ENCODE measurements around the gene APLP2.

The APLP2 gene

GRCh38 chr11:130074736-130075135, 5.0 kb downstream of the APLP2 start:
- H3K4me3 ChIP-seq (ENCODE audit: low read depth, low read length): no peak overlapping the region
- no peak for TF ChIP-seq CTCF (IDR thresholded peaks at IDR 0.05; ENCODE audit: control insufficient read depth, extremely low read depth, insufficient read depth)
- DNase-seq (ENCODE audit: low read depth): no peak

- TF ChIP-seq CTCF (IDR thresholded peaks at IDR 0.05; ENCODE audit: control insufficient read depth, extremely low read depth, insufficient read depth): no peak
- no peak overlapping the region for H3K4me3 ChIP-seq (ENCODE audit: low read depth, low read length)
- DNase-seq (ENCODE audit: low read depth): no peak
Observed at GRCh38 chr11:130076778-130077481, 7.2 kb downstream of the APLP2 start.

- DNase-seq (ENCODE audit: low read depth): no peak
- H3K4me3 ChIP-seq (ENCODE audit: low read depth, low read length): no peak overlapping the region
- no peak for TF ChIP-seq CTCF (IDR thresholded peaks at IDR 0.05; ENCODE audit: control insufficient read depth, extremely low read depth, insufficient read depth)
Observed at GRCh38 chr11:130077671-130078070, 8.0 kb downstream of the APLP2 start.

GRCh38 chr11:130078080-130078479, 8.4 kb downstream of the APLP2 start:
- no peak for TF ChIP-seq CTCF (IDR thresholded peaks at IDR 0.05; ENCODE audit: control insufficient read depth, extremely low read depth, insufficient read depth)
- H3K4me3 ChIP-seq (ENCODE audit: low read depth, low read length): no peak overlapping the region
- DNase-seq (ENCODE audit: low read depth): no peak

- TF ChIP-seq CTCF (IDR thresholded peaks at IDR 0.05; ENCODE audit: control insufficient read depth, extremely low read depth, insufficient read depth): no peak
- H3K4me3 ChIP-seq (ENCODE audit: low read depth, low read length): no peak overlapping the region
- DNase-seq (ENCODE audit: low read depth): no peak
Observed at GRCh38 chr11:130085671-130086290, 16.1 kb downstream of the APLP2 start.

- no peak for TF ChIP-seq CTCF (IDR thresholded peaks at IDR 0.05; ENCODE audit: control insufficient read depth, extremely low read depth, insufficient read depth)
- no peak for DNase-seq (ENCODE audit: low read depth)
- no peak overlapping the region for H3K4me3 ChIP-seq (ENCODE audit: low read depth, low read length)
Observed at GRCh38 chr11:130086669-130087068, 17.0 kb downstream of the APLP2 start.

Data from LNCaP clone FGC (cell line).